NCI-H2081 (cell line): ENCODE data around the gene NUB1.
A peak's percentile ranks its signal among the peaks of the same experiment; 100 is the strongest.
"Not testable (repeated sequence)": the region's sequence is repeated elsewhere in the genome, so short reads cannot be mapped to it uniquely, and the experiment has no call there.

Experiments used
- DNase-seq, 2 experiments: peaks; one replicate each; lab custom pipeline; 2025; lab: John Stamatoyannopoulos, UW

The NUB1 gene, protein sequence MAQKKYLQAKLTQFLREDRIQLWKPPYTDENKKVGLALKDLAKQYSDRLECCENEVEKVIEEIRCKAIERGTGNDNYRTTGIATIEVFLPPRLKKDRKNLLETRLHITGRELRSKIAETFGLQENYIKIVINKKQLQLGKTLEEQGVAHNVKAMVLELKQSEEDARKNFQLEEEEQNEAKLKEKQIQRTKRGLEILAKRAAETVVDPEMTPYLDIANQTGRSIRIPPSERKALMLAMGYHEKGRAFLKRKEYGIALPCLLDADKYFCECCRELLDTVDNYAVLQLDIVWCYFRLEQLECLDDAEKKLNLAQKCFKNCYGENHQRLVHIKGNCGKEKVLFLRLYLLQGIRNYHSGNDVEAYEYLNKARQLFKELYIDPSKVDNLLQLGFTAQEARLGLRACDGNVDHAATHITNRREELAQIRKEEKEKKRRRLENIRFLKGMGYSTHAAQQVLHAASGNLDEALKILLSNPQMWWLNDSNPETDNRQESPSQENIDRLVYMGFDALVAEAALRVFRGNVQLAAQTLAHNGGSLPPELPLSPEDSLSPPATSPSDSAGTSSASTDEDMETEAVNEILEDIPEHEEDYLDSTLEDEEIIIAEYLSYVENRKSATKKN

DNA sequence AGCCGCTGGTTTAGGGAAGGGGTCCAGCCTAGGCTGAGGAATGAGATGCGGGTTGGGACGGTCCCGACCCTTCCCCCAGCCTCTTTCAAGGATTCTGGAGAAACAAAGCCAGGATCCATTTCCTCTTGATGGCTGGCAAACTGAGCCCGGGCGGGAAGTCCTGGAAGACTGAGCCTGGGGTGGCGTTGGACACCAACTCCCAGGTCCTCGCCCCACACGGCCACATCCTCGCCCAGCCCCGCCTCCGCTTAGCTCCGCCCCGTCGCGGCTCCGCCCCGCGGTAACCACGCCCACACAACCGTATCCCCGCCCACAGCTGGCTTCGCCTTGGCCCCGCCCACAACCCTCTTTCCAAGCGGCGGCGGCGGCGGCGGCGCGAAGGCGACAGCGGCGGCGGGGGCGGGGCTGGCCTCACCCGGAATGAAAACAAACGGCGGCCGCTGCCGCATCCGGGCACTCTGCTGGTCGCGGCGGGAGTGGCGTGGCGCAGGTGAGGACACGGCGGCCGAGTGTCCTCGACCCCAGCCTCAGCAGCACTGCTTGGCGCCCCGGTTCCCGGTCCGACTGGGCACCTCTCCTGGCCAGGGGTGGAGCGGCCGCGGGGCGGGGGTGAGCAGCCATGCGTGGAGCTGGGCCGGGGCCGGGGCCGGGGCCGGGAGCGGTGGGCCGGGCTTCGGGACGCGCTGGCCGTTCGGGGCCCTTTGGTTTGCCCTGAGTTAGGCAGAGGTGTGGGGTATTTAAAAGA, at the start of gene NUB1:
Gene NUB1, plus strand, starts transcription at position 456 of the 745 bp plus-strand sequence. CDS start 3,538 bp downstream, outside the sequence.
- peak; percentile 82 to 91 for DNase-seq

DNA sequence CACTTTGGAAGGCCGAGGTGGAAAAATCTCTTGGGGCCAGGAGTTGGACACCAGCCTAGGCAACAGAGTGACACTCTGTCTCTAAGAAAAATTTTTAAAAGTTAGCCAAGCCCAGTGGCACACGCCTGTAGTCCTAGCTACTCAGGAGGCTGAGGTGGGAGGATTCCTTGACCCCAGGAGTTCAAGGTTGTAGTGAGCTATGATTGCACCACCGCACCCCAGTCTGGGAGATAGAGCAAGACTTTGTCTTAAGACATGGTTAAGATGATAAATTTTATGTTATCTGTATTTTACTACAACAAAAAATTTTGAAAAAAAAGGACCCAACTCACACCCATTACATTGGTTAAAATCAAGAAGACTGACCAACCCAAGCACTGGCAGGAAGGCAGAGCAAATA, 48.8 kb upstream of the NUB1 start:
- no peak for DNase-seq

DNA sequence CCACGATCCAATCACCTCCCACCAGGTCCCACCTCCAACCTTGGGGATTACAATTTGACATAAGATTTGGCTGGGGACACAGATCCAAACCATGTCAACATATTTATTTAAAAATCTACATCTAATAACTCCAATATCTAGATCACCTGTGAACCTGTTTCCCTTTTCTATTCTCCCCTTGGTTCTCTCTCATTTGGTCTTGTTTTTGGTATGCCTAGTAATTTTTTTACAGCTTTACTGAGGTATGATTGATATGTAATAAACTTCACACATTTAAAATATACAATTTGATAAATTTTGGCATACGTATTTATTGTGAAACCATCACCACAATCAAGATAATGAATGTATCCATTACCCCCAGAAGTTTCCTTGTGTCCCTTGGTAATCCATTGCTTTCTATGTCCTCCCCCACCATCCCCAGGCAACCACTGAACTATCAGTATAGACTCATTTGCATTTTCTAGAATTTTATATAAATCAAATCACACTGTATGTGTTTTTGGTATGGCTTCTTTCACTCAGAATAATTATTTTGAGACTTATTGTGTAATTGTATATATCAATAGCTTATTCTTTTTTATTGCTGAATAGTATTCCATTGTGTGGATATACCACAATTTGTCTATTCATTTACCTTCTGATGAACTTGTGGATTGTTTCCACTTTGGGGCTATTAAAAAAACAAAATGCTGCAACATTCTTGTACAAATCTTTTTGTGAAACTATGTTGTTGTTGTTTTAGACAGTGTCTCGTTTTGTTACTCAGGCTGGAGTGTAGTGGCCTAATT, 45.2 kb upstream of the NUB1 start:
- no peak for DNase-seq

DNA sequence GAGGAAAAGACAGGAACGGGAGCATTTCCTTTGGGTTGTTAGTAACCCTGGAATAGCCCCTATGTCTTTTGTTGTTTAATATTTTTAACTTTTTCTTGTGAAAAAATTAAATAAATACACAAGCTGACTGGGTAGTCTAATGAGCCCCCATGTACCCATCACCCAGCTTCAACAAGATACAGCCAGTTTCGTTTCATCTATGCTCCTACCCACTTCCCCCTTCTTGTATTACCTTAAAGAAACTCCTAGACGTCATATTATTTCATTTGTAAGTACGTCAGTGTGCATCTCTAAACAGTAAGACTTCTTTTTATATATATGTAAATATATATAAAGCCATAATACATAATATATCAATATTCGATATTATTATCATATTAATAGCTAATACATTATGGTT, 42.8 kb upstream of the NUB1 start:
- no peak for DNase-seq

DNA sequence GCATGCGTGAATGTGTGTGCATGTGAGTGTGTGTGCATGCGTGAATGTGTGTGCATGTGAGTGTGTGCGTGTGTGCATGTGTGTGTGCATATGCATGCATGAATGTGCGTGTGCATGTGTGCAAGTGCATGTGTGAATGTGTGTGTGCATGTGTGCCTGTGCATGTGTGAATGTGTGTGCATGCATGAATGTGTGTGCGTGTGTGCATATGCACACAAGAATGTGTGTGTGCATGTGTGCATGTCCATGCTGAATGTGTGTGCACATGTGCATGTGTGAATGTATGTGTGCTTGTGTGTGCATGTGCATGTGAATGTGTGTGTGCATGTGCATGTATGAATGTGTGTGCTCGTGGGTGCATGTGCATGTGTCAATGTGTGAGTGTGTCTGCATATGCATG, 42.1 kb upstream of the NUB1 start:
- no peak for DNase-seq

DNA sequence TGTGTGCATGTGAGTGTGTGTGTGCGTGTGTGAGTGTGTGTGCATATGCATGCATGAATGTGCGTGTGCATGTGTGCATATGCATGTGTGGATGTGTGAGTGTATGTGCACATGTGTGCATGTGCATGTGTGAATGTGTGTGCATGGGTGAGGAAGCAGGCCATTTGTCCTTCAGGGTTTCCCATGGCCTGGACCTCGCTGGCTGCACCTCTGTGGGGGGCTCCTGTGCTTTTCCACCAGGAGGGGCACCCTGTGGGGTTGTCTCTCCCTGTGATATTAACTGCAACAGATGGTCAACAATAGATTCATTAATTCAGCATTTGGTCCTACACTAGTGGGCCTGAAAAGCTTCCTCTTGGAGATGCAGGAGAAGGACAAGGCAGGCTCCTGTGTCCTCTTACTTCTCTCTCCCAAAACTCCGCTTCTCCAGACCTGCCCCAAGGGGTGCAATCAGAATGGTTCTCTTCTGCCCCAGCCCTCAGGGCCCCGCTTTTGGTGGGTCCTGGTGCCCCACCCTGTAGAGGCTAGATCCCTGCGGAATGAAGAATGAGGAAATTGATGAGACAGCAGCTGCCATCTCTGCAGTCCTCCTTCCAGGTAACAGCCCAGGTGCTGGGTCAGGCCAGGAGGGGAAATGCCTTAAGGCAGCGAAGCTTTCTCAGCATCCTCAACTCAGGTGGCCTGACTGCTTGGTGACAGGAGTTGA, 41.5 kb upstream of the NUB1 start:
- DNase-seq: no peak

DNA sequence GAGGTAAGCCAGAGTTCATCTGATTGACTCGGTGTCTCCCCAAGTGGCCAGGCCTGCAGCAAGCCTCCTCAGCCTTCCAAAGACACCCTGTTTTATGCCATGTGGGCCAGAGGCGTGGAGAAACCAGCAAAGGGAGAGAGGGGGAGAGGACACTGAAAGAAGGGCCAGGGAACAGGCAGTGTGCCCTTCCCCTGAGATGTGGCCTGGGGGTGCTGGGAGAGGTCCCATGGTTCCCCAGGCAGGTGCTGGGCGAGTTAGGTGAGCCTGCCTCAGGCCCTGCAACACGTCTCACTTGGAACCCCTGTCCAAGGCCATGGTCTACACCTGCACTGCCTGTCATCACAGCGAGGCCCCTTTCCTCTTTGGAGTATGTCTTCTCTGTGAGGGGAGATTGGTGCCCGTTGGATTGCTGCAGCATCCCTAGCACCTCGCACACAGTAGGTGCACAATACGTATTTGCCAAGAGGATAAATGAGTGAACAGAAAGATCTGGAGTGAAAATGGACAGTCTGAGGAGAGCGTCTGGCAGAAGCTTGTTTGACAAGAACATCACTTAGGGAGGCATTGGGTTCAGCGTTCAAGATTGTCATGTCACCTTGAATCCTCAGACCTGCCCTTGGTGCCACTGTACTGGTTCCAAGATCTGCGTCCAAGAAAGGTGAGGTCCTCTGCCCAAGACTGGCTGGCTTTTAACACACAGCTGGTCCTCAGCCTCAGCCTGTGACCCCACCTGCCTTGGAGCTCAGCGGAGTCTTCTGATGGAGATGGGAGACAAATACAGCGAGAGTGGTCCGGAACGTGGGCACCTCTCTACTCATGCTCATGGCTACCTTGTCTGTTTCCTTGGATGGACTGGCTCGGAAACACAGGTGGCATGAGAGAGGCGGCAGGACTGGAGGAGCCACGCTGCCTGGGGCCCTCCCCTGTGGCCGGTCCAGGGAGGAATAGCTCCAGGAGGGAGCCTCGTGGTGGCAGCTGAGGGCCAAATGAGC, 39.8 kb upstream of the NUB1 start:
- DNase-seq: no peak

DNA sequence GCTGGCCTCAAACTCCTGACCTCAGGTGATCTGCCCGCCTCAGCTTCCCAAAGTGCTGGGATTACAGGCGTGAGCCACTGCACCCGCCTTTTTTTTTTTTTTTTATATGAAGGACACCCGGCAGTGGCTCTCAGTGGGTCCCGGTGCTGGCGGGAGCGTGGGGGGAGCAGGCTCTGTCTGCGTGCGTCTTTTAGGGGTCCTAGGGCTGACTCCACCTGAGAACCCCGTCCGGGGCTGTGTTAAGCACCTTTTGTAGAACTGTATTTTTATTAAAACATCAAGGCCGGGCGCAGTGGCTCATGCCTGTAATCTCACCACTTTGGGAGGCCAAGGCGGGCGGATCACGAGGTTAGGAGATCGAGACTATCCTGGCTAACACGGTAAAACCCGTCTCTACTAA, 37.4 kb upstream of the NUB1 start:
- not testable (repeated sequence) for DNase-seq

DNA sequence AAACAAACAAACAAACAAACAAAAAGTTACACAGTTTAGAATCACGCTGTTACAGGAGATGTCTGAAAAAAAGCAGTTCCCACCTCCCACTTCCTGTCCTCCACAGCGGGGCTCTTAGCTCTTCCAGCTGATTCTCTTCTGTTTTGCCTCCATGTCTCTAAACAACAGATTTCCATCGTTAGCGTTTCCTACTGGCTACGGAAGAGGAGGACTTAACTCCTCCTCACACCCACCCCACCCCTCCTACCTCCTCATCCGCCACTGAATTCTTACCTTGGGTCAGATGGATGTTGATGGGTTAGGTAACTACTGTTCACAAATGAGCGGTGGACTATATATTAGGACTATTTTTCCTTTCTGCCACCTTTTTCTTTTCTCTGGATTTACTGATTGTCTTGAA, 36.8 kb upstream of the NUB1 start:
- no peak for DNase-seq

DNA sequence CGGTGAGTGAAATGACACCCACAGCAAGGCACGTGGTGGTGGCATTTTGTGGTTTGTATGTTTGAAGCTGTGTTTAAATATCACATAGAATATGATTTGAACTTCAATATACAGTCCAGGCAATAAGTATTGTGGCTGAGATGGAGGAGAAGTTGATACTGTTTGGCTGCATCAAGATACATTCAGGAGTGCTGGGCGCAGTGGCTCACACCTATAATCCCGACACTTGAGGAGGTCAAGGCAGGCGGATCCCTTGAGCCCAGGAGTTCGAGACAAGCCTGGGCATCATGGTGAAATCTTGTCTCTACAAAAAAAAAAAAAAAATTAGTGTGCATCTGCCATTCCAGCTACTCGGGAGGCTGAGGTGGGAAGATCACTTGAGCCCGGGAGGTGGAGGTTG, 35.2 kb upstream of the NUB1 start:
- no peak for DNase-seq

DNA sequence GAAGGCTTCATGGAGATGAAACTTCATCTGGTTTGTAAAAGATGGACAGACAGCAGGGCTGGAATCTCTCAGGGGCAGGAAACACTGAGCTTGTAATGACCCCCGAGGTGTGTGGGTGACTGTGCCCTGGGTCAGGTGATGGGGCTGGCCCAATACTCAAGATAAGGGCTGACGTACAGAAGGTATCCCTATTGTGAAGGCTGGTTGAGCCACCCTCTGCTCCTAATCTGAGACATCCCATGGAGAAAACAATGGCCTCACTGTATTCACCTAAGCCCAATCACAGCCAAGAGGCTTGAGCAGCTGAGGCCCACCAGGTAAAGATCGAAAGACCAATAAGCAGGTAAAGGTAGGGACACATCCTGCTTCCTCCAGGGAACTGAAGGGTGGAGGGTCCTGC, 34.8 kb upstream of the NUB1 start:
- DNase-seq: no peak

DNA sequence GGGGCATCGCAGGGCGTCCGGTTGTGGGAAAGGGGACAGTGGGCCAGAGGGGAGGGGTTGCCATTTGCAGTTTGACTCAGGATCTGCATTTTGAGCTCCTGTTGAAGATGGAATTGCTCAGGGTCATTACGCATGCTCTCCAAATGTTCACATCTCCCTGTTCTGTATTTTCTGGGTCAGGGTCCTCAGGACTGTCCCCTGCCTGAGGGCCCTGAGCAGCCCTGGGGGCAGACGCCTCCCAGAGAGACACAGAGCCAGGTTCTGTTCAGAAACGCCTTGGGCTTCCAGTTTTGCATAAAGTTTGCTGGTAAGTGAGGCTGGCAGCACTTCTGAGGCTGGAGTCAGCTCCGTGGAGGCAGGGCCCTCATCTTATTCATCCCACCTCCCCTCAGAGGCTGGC, 34.1 kb upstream of the NUB1 start:
- DNase-seq: no peak

DNA sequence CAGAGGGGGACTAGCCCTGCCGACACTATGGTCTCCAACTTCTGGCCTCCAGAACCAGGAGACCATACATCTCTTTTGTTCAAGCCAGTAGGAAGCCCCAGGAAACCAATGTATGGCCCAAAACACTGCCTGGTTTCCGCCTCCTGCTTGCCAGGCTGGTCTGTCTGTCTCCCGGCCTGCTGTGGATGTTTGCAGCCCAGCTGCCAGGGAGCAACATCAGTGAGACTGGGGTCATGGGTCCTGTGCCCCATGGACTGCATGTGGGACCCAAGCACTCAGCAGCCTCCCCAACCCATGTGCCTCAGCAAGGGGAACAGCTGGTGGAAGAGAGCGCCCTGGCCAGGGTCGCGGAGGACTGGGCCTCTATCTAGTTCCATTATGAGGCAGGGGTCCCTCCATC, 33.4 kb upstream of the NUB1 start:
- DNase-seq: no peak

DNA sequence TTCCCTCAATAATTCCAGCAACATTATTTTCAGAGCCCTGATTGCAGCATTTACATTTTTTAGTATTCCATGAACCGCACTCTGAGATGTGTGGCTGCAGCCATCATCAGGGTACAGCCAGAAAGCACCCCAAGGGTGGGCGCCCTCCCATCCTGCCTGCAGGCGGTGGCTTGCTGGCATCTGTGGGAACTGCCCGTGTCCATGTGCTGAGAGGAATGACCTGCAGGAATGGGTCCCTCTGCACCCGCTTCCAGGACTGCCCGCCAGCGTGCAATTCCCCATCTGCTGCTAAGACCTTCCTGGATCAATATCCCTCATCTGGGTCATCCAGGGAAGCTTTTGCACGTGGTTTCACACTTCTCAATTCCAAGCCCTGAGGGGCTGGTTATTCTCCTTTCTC, 32.8 kb upstream of the NUB1 start:
- no peak for DNase-seq

DNA sequence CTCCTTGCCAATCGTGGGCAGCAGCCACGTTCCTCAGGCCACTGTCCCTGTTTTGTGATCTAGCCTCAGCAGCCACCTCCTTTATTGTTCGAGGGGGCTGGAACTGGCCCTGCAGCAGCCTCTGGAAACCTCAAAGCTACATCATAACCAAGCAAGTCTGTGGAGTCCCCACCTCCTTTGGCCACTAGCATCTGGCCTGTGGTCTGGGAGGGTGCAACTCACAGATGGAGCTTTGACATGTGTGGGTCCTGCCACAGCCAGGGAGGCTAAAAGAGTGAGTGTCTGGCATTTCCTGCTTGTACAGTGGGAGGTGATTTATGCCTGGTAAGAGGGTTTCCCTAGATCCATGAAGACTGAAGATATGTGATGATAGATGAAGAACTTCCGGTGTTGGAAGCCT, 32.3 kb upstream of the NUB1 start:
- no peak for DNase-seq

DNA sequence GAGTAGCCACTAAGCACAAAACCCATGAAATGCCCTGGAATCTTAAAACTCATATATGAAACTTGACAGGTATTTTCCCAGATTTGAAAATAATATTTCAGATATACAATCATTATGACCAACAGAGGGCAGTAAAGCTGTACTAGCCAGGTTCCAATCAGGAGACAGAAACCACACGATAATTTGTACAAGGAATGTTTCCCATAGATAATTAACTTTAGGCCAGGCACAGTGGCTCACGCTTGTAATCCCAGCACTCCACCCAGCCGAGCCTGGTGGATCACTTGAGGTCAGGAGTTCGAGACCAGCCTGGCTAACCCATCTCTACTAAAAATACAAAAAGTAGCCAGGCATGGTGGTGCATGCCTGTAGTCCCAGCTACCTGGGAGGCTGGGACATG, 31.0 kb upstream of the NUB1 start:
- peak in 1 of 2 experiments; percentile 48 for DNase-seq

DNA sequence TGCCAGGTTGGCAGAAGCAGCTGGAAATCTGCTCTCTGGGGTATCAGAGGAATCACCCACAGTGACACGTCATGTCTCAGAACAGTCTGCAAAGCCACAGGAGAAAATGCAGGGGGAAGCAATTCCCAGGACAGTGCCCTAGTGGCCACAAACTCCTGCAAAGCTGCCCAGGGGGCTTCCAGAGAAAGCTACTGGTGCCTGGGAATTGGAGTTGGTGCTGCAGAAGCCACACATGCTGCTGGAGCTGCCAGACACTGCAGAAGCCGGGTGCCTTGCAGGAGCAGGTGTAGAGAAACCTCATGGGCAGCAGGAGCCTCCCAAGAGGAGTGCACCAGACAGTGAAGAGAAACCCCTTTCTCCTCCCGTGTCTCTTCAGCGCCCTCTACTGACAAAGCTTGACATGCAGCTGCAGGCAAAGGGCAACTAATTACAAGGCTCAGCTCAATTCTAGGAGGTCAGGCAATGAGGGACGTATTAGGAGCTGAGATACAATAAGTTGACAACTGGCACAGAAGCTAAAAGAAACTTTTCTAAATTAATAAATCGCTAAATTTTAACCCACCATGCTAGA, 30.2 kb upstream of the NUB1 start:
- DNase-seq: peak in 1 of 2 experiments; percentile 21

DNA sequence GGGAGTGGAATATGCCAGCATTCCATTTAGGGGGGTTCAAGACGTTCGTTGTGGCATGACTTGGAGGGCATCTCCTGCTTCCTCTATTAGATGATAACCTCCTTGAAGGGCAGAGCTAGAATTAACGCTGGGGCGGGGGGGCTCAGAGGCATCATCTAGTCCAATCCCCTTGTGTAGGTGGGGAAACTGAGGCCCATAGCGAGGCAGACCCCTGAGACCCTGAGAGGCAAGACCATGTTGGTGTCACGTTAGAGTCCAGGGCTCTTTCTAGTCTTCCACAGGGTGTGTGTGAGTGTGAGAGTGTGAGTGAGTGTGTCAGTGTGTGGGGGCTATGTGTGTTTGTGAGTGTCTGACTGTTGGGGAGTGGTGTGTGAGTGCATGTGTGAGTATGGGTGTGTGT, 29.3 kb upstream of the NUB1 start:
- DNase-seq: no peak

DNA sequence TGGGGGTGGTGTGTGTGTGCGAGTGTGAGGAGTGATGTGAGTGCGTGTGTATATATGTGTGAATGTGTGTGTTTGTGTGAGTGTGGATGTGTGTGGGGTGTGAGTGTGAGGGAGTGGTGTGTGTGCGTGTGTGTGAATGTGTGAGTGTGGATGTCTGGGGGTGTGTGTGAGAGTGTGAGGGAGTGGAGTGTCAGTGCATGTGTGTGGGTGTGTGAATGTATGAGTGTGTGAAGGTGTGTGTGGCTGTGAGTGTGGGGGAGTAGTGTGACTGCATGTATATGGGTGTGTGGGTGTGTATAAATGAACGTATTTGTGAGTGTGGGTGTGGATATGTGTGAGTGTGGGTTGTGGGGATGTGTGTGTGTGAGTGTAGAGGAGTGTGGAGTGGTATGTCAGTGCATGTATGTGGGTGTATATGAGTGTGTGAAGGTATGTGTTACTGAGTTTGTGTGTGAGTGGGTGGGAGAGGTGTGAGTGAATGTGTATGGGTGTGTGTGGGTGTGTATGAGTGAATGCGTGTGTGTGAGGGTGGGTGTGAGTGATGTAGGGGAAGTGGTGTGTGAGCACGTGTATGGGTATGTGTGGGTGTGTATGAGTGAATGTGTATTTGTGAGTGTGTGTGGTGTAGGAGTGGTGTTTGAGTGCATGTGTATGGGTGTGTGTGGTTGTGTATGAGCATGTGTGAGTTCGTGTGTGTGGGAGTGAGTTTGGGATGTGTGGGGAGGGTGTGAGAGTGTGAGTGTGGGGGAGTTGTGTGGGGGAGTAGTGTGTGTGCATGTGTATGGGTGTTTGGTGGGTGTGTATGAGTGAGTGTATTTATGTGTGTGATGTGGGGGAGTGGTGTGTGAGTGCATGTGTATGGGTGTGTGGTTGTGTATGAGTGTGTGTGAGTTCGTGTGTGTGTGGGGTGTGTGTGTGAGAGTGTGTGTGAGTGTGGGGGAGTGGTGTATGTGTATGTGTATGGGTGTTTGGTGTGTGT, 28.5 kb upstream of the NUB1 start:
- no peak for DNase-seq
